Measurements from ENCODE around the gene CCDC149.

DNA sequence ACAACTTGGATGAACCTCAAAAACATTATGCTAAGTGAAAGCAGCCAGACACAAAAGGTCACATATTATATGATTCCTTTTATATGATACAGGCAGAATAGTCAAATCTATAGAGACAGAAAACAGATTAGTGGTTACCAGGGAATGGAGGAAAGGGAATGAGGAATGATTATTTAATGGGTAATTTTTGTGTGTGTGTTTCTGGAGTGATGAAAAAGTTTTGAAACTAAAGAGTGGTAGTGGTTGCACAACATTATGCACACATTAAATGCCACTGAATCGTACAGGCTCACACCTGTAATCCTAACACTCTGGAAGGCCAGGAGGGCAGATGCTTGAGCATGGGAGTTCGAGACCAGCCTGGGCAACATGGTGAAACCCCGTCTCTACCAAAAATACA lies 137.1 kb downstream of the CCDC149 start:
- TF ChIP-seq RAD21 (IDR thresholded peaks at IDR 0.05) (no peak), YY1 (IDR thresholded peaks at IDR 0.05) (no peak), EGR1 (IDR thresholded peaks at IDR 0.05; ENCODE audit: low read depth in 2 of 2) (no peak), HNF4A (conservative IDR thresholded peaks at IDR 0.05) (no peak), JUND (IDR thresholded peaks at IDR 0.05) (no peak), FOXA1 (IDR thresholded peaks at IDR 0.05) (no peak), RXRA (IDR thresholded peaks at IDR 0.05) (no peak), SP1 (IDR thresholded peaks at IDR 0.05) (no peak), TAF1 (conservative IDR thresholded peaks at IDR 0.05) (no peak)
- TF ChIP-seq, protein P1, sequence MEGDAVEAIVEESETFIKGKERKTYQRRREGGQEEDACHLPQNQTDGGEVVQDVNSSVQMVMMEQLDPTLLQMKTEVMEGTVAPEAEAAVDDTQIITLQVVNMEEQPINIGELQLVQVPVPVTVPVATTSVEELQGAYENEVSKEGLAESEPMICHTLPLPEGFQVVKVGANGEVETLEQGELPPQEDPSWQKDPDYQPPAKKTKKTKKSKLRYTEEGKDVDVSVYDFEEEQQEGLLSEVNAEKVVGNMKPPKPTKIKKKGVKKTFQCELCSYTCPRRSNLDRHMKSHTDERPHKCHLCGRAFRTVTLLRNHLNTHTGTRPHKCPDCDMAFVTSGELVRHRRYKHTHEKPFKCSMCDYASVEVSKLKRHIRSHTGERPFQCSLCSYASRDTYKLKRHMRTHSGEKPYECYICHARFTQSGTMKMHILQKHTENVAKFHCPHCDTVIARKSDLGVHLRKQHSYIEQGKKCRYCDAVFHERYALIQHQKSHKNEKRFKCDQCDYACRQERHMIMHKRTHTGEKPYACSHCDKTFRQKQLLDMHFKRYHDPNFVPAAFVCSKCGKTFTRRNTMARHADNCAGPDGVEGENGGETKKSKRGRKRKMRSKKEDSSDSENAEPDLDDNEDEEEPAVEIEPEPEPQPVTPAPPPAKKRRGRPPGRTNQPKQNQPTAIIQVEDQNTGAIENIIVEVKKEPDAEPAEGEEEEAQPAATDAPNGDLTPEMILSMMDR (IDR thresholded peaks at IDR 0.05; ENCODE audit: low read depth, low read length, missing input control) = no peak
- TF ChIP-seq, protein P2, sequence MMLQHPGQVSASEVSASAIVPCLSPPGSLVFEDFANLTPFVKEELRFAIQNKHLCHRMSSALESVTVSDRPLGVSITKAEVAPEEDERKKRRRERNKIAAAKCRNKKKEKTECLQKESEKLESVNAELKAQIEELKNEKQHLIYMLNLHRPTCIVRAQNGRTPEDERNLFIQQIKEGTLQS (IDR thresholded peaks at IDR 0.05) = no peak
- TF ChIP-seq, protein P3, sequence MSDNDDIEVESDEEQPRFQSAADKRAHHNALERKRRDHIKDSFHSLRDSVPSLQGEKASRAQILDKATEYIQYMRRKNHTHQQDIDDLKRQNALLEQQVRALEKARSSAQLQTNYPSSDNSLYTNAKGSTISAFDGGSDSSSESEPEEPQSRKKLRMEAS (IDR thresholded peaks at IDR 0.05) = no peak
- TF ChIP-seq, protein P4, sequence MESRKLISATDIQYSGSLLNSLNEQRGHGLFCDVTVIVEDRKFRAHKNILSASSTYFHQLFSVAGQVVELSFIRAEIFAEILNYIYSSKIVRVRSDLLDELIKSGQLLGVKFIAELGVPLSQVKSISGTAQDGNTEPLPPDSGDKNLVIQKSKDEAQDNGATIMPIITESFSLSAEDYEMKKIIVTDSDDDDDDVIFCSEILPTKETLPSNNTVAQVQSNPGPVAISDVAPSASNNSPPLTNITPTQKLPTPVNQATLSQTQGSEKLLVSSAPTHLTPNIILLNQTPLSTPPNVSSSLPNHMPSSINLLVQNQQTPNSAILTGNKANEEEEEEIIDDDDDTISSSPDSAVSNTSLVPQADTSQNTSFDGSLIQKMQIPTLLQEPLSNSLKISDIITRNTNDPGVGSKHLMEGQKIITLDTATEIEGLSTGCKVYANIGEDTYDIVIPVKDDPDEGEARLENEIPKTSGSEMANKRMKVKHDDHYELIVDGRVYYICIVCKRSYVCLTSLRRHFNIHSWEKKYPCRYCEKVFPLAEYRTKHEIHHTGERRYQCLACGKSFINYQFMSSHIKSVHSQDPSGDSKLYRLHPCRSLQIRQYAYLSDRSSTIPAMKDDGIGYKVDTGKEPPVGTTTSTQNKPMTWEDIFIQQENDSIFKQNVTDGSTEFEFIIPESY (IDR thresholded peaks at IDR 0.05) = no peak
- TF ChIP-seq, protein P5, sequence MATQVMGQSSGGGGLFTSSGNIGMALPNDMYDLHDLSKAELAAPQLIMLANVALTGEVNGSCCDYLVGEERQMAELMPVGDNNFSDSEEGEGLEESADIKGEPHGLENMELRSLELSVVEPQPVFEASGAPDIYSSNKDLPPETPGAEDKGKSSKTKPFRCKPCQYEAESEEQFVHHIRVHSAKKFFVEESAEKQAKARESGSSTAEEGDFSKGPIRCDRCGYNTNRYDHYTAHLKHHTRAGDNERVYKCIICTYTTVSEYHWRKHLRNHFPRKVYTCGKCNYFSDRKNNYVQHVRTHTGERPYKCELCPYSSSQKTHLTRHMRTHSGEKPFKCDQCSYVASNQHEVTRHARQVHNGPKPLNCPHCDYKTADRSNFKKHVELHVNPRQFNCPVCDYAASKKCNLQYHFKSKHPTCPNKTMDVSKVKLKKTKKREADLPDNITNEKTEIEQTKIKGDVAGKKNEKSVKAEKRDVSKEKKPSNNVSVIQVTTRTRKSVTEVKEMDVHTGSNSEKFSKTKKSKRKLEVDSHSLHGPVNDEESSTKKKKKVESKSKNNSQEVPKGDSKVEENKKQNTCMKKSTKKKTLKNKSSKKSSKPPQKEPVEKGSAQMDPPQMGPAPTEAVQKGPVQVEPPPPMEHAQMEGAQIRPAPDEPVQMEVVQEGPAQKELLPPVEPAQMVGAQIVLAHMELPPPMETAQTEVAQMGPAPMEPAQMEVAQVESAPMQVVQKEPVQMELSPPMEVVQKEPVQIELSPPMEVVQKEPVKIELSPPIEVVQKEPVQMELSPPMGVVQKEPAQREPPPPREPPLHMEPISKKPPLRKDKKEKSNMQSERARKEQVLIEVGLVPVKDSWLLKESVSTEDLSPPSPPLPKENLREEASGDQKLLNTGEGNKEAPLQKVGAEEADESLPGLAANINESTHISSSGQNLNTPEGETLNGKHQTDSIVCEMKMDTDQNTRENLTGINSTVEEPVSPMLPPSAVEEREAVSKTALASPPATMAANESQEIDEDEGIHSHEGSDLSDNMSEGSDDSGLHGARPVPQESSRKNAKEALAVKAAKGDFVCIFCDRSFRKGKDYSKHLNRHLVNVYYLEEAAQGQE (IDR thresholded peaks at IDR 0.05) = no peak

Data from liver (tissue), 3 donors.